Body of pancreas (tissue), 4 donors: ENCODE data around the gene NYAP1. TPM values are rescaled to one million over a fixed set of nuclear protein-coding genes. Genes with fewer than 3 reads are reported as not detected.
A peak's percentile ranks its signal among the peaks of the same experiment; 100 is the strongest.

Experiments
- ATAC-seq: fragments of 150-250 bp; one replicate; pipeline ENCODE4 v1.9.1; 2016
- DNase-seq, 4 donors: peaks; one replicate each; pipeline ENCODE4 v3.0.0-alpha.2; 2019
- H3K27ac ChIP-seq, 4 donors: fragments of 200-600 bp; sonication (generic); 1 replicate in 3 of 4; 2 replicates in 1 of 4; pipeline versions ENCODE4 v1.5.1 to v1.6.1; 2016 to 2019; ENCODE audit warnings: mild to moderate bottlenecking in 1 of 4, mixed read lengths in 1 of 4, moderate library complexity in 1 of 4
- H3K27me3 ChIP-seq, 2 donors: fragments of 200-600 bp; sonication (generic); one replicate each; pipeline ENCODE4 v1.6.0; 2016; ENCODE audit warnings: mild to moderate bottlenecking in 1 of 2
- H3K36me3 ChIP-seq, 2 donors: fragments of 200-600 bp; sonication (generic); replicated peaks in 1 of 2; 2 replicates each; pipeline ENCODE4 v1.5.1; 2016; ENCODE audit warnings: low read depth in 2 of 2; ENCODE audit not compliant: insufficient read depth in 1 of 2
- H3K4me1 ChIP-seq: fragments of 200-600 bp; sonication (generic); one replicate; pipeline ENCODE4 v1.6.0; 2016
- H3K4me3 ChIP-seq, 2 donors: fragments of 200-600 bp; sonication (generic); 1 replicate in 1 of 2; 2 replicates in 1 of 2; pipeline ENCODE4 v1.5.1; 2016 to 2019
- H3K9me3 ChIP-seq, 3 donors: fragments of 200-600 bp; sonication (generic); 1 replicate in 2 of 3; 2 replicates in 1 of 3; pipeline ENCODE4 v1.5.1; 2016
- POLR2A ChIP-seq, 3 donors: fragments of 450-650 bp; IDR thresholded peaks; one replicate each; pipeline ENCODE4 v1.6.1; 2016; ENCODE audit warnings: antibody characterized with exemption in 3 of 3, mild to moderate bottlenecking in 2 of 3
- WGBS, 2 donors: methylation state at CpG; one replicate each; pipeline ENCODE4 v1.1.5; 2017; 5-methylcytosine and 5-hydroxymethylcytosine counted together
- intact Hi-C: fragments of 100-400 bp; cut with DNase I; formaldehyde crosslinking; loops from one replicate; pipeline ENCODE4 v1.15.1; 2023
- total RNA-seq, 2 donors: library from RNA; depleted of rRNA; stranded (reverse); fragments of >200 nt; gene quantifications; one replicate each; pipeline ENCODE4 v1.1.0, GENCODE V29; 2016
- TF ChIP-seq, protein P1 (sequence below), 7 experiments: fragments of 450-650 bp in 4 of 7; fragments of 200-600 bp in 3 of 7; sonication (generic) in 3 of 7; IDR thresholded peaks; one replicate each; pipeline ENCODE4 v1.5.1; 2016 to 2019; ENCODE audit warnings: antibody characterized with exemption in 7 of 7

The NYAP1 gene
- total RNA-seq, 2 donors from 2014 or later, result 1.0 to 1.3 TPM

GRCh38 chr7:100483090-100483721, 521 bp upstream of the NYAP1 start:
- intact Hi-C loops, result no loop called here

GRCh38 chr7:100484673-100485045, 932 bp downstream of the NYAP1 start:
- intact Hi-C loops, result no loop called here
- 83 to 86% methylated on average over 2 to 6 of the region's 6 CpGs for whole genome bisulfite sequencing, 2 donors
- H3K4me1 ChIP-seq, result peaks cover 11% of the 10 kb centered on the region
- H3K9me3 ChIP-seq, result no peaks in the 10 kb centered on the region
- ATAC-seq, result no peak
- H3K27me3 ChIP-seq, result no peaks in the 10 kb centered on the region
- no peak for DNase-seq
- no peak overlapping the region for H3K4me3 ChIP-seq
- peak overlapping the region in 1 of 4 donors; percentile 44 for H3K27ac ChIP-seq
- H3K36me3 ChIP-seq, result no peaks in the 10 kb centered on the region
- TF ChIP-seq, protein P1, sequence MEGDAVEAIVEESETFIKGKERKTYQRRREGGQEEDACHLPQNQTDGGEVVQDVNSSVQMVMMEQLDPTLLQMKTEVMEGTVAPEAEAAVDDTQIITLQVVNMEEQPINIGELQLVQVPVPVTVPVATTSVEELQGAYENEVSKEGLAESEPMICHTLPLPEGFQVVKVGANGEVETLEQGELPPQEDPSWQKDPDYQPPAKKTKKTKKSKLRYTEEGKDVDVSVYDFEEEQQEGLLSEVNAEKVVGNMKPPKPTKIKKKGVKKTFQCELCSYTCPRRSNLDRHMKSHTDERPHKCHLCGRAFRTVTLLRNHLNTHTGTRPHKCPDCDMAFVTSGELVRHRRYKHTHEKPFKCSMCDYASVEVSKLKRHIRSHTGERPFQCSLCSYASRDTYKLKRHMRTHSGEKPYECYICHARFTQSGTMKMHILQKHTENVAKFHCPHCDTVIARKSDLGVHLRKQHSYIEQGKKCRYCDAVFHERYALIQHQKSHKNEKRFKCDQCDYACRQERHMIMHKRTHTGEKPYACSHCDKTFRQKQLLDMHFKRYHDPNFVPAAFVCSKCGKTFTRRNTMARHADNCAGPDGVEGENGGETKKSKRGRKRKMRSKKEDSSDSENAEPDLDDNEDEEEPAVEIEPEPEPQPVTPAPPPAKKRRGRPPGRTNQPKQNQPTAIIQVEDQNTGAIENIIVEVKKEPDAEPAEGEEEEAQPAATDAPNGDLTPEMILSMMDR (IDR thresholded peaks at IDR 0.05), result no peak
- TF ChIP-seq POLR2A (IDR thresholded peaks at IDR 0.05), result no peak

More at GRCh38 chr7:100483090-100483721, 521 bp upstream of the NYAP1 start:
- Histone ChIP-seq H3K9me3 (no peaks in the 10 kb centered on the region), H3K4me1 (peaks cover 15% of the 10 kb centered on the region), H3K36me3 (no peaks in the 10 kb centered on the region), H3K27me3 (no peaks in the 10 kb centered on the region), H3K4me3 (peak overlapping the region; percentile 9 to 18), H3K27ac (peak overlapping the region in 3 of 4 donors; percentile 44 to 61 (median 45))
- ATAC-seq (peak; percentile 69), DNase-seq (peak; percentile 59 to 75 (median 66))
- TF ChIP-seq POLR2A (IDR thresholded peaks at IDR 0.05), result no peak
- TF ChIP-seq, protein P1 (IDR thresholded peaks at IDR 0.05), result peak; percentile 67 to 99 (median 97)
- 0 to 3% methylated on average over 14 to 28 of the region's 79 CpGs for WGBS, 2 donors

DNA sequence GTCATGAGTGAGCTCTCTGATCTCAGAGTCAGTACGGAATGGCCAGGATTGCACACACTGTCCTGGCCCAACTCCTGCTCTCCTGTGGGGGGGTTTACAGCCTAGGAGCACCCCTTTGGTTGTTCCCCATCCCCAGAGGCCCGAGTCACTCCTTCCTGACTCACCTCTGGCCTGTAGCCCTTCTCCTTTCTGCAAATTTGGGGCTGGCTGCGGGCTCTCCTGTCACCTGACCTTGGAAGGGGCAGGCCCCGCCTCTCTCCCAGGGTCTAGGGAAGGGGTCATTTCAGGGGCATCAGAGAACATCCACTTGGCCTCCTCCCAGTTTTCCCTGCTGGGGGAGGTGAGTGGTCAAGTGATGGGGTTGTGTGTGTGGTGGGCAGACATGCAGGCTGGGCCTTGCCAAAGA, 1.7 kb downstream of the NYAP1 start:
- Histone ChIP-seq H3K4me1 (peaks cover 8% of the 10 kb centered on the region), H3K4me3 (no peak overlapping the region), H3K36me3 (no peaks in the 10 kb centered on the region), H3K9me3 (no peaks in the 10 kb centered on the region), H3K27ac (no peak overlapping the region), H3K27me3 (no peaks in the 10 kb centered on the region)
- 60 to 86% methylated on average over 1 to 4 of the region's 4 CpGs for WGBS, 2 donors
- no peak for ATAC-seq
- intact Hi-C loops, result no loop called here
- TF ChIP-seq, protein P1 (IDR thresholded peaks at IDR 0.05), result no peak
- no peak for TF ChIP-seq POLR2A (IDR thresholded peaks at IDR 0.05)
- no peak for DNase-seq

DNA sequence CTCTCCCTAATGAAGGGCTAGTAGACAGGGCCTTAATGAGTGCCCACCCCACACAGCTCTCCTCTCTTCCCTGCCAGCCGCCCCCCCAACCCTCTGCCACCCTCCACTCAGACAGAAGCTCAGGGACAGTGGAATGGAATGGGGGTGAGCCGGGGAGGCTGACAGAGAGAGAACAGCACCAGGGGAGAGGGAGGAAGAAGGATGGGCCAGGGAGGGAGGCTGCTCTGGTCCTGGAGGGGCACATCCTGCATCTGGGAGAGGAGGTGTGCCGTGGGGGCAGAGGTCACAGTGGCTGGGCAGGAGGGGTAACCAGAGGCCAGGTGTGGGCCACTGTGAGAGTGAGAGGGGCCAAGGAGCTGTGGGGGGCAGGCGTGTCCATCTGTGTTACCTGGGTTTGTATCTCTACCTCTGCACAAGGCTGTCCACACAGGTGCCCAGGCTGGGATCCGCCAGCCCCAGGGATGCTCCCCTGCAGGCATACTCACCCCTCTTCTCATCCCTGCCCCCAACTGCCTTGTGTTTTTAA, 2.4 kb downstream of the NYAP1 start:
- no peak overlapping the region for H3K27ac ChIP-seq
- DNase-seq (no peak), ATAC-seq (no peak)
- no peak overlapping the region for H3K4me3 ChIP-seq
- no peaks in the 10 kb centered on the region for H3K27me3 ChIP-seq
- H3K9me3 ChIP-seq, result no peaks in the 10 kb centered on the region
- no peaks in the 10 kb centered on the region for H3K36me3 ChIP-seq
- H3K4me1 ChIP-seq, result peaks cover 8% of the 10 kb centered on the region
- TF ChIP-seq, protein P1 (IDR thresholded peaks at IDR 0.05), result no peak
- no peak for TF ChIP-seq POLR2A (IDR thresholded peaks at IDR 0.05)
- intact Hi-C loops, result no loop called here
- 68 to 78% methylated on average over 5 of the region's 5 CpGs for WGBS, 2 donors
